Mesodermal cell (in vitro differentiated cells): ENCODE data around the gene RASSF5.

Source experiments
- H3K27ac ChIP-seq: 2 replicates; pipeline ENCODE4 v1.7.0; 2013; ENCODE audit warnings: mild to moderate bottlenecking, low read depth, low read length, moderate library complexity; ENCODE audit not compliant: severe bottlenecking
- H3K36me3 ChIP-seq: 2 replicates; pipeline ENCODE4 v1.7.1; 2013; ENCODE audit warnings: mild to moderate bottlenecking, low read length, moderate library complexity; ENCODE audit not compliant: control insufficient read depth, insufficient read depth
- H3K4me1 ChIP-seq: one replicate; pipeline ENCODE4 v1.7.1; 2013; ENCODE audit warnings: mild to moderate bottlenecking, low read length; ENCODE audit not compliant: insufficient read depth, control insufficient read depth, poor library complexity, severe bottlenecking
- H3K4me3 ChIP-seq: 2 replicates; pipeline ENCODE4 v1.7.0; 2013; ENCODE audit warnings: low read length, control low read depth, mild to moderate bottlenecking; ENCODE audit not compliant: insufficient read depth, poor library complexity, severe bottlenecking; ENCODE audit errors: extremely low read depth
- H3K9me3 ChIP-seq: 2 replicates; pipeline ENCODE4 v1.7.1; 2013; ENCODE audit warnings: mild to moderate bottlenecking, low read length, moderate library complexity; ENCODE audit not compliant: control insufficient read depth
- WGBS, 2 experiments: methylation state at CpG; one replicate each; pipeline ENCODE4 v1.1.5; 2013; ENCODE audit warnings: missing lambda C conversion rate in 2 of 2; ENCODE audit not compliant: insufficient coverage in 2 of 2; 5-methylcytosine and 5-hydroxymethylcytosine counted together

RASSF5 gene

DNA sequence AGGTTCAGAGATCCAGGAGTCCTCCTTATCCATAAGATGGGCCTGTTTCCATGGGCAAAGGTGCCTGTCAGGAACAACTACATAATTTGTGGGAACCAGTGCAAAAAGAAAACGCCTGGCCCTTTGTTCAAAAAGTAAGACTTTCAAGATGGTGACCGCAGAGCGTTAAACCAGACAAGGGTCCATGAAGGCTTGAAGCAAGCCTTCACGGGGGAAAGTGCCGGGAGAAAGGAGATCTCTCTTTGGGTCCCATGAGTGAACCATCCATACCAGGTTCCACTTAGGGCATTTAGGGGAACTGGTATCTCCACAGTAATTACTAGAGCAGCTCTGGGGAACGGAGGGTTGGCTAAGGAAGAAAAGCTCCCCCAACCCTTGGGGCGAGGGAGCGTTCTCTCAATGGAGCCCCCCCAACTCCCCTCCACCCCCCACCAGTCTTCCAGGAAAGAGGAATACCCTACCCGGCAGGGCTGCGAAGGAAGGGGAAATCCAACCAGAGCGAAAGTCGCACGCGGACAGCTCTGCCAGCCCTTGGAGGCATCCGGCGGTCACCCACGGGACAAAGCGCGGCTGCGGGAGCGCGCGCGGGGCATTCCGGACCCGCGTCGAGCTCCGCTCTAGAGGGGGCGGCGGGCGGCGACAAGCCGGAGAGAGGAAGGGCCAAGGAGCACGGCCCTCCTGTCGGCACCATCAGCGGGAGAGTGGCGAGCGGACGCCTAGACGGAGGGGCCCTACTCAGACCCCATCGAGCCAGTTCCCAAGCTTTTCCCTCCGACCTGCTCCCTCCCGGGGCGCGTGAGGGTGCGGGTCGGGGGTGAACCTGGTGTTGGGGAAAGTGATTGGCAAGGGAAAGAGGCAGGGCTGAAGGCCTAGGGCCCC is 687 bp upstream of the RASSF5 start:
- Histone ChIP-seq H3K27ac (no peak overlapping the region), H3K36me3 (no peaks in the 10 kb centered on the region), H3K9me3 (no peaks in the 10 kb centered on the region), H3K4me3 (peak overlapping the region; percentile 38), H3K4me1 (peaks cover 25% of the 10 kb centered on the region)
- 17% methylated on average over 40 to 41 of the region's 48 CpGs for WGBS, 2 experiments

DNA sequence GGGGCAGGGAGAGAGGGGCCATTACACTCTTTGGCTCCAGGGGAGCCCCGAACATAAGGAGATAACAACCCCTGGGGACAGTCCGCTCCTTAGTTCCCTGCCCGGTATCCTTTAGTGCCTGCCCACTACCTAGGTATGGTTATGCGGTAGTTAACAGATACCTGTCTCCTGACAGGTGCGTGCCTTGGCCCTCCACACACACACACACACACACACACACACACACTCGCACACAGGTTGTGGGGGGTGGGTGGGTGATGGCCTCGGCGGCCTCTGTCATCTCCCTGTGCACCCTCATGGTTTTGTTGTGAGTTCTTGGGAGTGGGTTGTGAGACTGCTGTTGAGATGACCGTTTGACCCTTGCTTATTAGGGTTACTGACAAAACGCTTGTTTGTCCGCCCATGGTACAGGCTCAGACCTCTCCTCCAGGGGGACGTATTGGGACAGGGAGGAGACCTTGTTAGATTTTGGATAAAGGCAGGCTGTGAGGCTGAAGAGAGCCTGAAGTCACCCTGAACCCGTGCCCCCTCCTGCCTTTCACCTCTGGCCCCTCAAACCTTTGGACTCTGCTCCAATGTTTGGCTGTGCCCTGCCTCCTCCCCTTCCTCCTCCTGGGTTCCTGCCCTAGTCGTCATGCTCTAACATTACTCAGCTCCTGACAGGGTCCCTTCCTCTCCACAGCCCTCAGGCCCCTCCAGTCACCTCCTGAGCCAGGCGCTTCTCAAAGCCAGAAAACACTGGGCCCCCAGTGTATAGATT is 979 bp downstream of the RASSF5 start:
- WGBS, 2 experiments: 56 to 58% methylated on average over 6 to 9 of the region's 15 CpGs
- Histone ChIP-seq H3K4me3 (peak overlapping the region; percentile 38), H3K36me3 (no peaks in the 10 kb centered on the region), H3K27ac (no peak overlapping the region), H3K9me3 (no peaks in the 10 kb centered on the region), H3K4me1 (peaks cover 26% of the 10 kb centered on the region)

DNA sequence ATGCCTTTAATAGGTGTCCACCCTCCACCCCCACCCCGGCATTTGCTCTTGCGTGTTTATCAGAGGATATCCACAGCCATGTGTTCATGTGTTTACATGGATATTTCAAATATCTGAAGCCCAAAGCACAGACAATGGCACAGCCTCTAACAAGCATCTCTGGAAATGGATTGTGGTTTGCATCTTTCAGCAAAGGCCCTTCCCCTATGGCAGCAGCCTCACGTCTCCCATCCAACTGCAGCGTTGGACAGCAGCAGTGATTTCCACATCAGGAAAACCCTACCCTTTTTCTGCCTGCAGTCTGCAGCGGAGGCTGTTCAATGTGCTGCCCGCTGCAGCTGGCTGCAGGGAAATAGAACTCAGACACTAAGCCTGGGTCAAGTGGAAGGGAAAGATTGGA is 1.6 kb downstream of the RASSF5 start:
- H3K27ac ChIP-seq: no peak overlapping the region
- H3K9me3 ChIP-seq: no peaks in the 10 kb centered on the region
- no peaks in the 10 kb centered on the region for H3K36me3 ChIP-seq
- peaks cover 32% of the 10 kb centered on the region for H3K4me1 ChIP-seq
- WGBS, 2 experiments: 85 to 90% methylated on average over 2 to 4 of the region's 6 CpGs
- H3K4me3 ChIP-seq: no peak overlapping the region

DNA sequence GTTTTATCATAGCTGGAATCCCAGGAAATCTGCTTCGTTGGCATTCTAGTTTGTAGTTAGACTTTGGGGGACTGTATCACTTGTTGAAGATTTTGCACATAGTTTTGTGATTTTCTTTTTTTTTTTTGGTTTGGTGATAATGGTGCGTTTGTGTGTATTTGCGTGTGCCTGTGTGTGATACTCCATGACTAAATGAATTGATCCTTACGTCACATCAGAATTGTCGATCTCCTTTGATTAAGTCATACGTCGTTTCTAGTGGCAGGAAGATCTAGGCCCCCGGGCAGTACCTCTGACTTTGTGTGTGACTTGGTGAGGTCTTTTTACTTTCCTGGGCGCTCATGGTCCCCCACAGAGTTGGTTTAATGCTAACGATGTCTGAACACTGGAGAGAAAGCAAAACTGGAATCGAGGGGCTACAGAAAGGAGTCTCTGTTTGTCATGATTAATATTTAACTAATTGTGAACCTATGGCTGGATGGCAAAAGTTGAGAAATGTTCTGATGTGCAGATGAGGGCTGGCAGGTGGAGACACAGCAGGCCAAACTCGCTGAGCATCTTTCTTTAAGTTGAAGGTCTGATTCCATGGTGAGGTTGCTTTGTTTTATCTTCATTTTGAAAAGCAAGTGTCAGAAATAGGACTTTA is 2.4 kb downstream of the RASSF5 start:
- 74 to 83% methylated on average over 6 to 10 of the region's 12 CpGs for WGBS, 2 experiments
- H3K4me1 ChIP-seq: peaks cover 31% of the 10 kb centered on the region
- H3K27ac ChIP-seq: no peak overlapping the region
- no peaks in the 10 kb centered on the region for H3K36me3 ChIP-seq
- H3K4me3 ChIP-seq: no peak overlapping the region
- no peaks in the 10 kb centered on the region for H3K9me3 ChIP-seq

DNA sequence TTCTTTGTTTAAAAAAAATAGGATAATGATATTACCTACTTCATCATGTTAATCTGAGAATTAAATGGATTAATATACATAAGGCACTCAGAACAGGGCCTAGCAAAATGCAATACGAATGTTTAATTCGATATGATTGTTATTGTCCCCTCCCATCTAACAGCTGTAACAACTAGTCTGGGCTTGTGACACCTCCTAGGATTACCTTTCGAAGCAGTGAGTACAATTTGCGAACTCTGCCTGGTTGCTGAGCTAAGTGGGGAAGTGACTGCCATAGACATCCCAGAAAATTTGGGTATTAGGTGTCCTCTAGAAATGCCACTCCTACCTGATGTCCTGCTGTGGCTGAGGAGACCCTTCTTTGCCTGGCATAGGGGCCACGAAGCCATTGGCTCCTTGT is 3.0 kb downstream of the RASSF5 start:
- 95 to 100% methylated on average over 1 to 3 of the region's 5 CpGs for WGBS, 2 experiments
- no peaks in the 10 kb centered on the region for H3K36me3 ChIP-seq
- H3K9me3 ChIP-seq: no peaks in the 10 kb centered on the region
- no peak overlapping the region for H3K27ac ChIP-seq
- peaks cover 31% of the 10 kb centered on the region for H3K4me1 ChIP-seq
- no peak overlapping the region for H3K4me3 ChIP-seq

DNA sequence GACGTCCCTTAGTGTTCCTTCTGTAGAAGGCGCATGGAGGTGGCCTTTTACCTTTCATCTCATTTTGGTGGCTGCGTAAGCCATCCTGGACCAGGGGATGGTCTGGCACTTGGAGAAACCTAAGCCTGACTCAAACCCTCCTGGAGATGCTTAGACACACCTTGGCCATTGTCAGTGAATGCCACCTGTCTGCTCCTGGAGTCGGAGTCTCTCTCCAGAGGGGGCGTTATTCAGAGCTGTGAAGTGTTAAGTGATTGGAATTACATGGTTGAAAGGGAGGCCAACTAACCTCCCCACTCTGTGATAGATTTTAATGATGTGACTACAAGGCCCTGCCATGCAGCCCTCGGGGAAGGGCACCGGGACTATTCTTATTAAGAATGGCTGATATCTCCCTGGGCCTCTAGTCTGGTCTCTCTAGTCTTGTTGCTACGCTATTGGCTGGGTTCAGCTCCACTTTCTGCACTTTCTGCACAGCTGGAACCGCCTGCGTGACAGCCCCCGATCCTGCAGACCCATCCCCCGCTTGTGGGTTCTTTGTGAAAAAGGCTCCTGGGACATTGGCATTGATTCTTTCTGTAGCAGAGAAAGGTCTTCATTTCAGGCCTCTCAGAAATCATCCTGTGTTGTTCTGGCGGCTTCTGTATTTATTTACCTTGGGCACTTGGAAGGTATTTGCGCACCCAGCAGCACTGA is 4.2 kb downstream of the RASSF5 start:
- Histone ChIP-seq H3K4me3 (no peak overlapping the region), H3K27ac (no peak overlapping the region)

DNA sequence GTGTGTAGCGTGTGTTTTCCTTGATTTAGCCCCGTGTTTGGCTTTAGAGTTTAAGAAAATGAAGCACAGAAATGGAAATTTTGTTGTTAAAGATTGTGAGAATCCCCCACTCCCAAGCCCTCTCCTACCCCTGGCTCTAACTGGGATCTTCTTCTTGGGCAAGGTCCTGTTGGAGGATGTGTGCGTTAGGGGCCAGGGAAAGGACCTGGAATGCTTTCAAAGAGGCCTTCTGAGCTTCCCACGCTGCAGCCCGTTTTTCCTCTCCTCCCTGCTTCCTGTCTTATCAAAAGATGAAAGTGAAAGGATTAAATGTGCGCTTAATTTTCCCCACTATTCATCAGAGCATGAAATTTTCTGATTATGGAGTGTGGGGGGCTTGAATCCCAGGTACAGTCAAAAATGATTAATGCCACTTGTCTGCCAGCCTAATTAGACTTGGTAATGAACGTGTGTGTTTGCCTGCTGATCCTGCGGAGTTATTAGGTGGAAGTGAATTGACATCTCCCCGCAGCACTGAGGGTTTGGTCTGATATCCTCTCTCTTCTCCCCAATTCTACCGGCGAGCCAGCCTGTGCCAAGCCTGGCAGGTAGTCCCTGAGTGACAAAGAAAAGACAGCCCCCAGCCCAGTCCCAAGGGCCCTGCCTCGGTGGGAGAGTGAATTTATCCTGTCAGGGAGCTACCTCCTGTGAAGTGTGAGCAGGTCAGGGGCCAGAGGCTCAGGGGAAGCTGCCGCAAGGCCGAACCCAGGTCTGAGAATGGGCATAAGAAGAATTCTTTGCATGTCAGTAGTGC is 4.9 kb downstream of the RASSF5 start:
- 72 to 80% methylated on average over 4 of the region's 14 CpGs for WGBS, 2 experiments

More for the DNA sequence above, 4.2 kb downstream of the RASSF5 start:
- 73 to 79% methylated on average over 11 to 14 of the region's 14 CpGs for WGBS, 2 experiments
- H3K4me1 ChIP-seq: peaks cover 31% of the 10 kb centered on the region
- H3K9me3 ChIP-seq: no peaks in the 10 kb centered on the region
- no peaks in the 10 kb centered on the region for H3K36me3 ChIP-seq

DNA sequence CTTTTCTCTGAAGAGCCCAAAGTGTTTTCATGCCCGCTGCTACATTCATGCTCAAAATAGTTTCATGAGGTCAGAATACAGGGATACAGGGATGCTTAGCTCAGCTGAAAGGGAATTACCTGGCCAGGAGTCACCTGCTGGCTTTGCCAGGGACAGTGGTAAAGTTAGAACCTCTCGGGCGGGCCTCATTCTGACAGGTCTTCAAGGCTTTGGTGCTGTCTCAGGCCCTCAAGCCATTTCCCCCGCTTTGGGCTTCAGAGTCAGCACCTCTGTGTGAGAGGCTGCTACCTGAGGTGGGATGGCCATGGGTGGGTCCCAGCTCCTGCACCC is 5.5 kb downstream of the RASSF5 start:
- Histone ChIP-seq H3K9me3 (no peaks in the 10 kb centered on the region), H3K4me1 (peaks cover 30% of the 10 kb centered on the region), H3K27ac (no peak overlapping the region), H3K36me3 (no peaks in the 10 kb centered on the region), H3K4me3 (no peak overlapping the region)
- WGBS, 2 experiments: 91 to 94% methylated on average over 4 of the region's 4 CpGs

More for the DNA sequence above, 4.9 kb downstream of the RASSF5 start:
- no peaks in the 10 kb centered on the region for H3K36me3 ChIP-seq
- no peak overlapping the region for H3K4me3 ChIP-seq
- no peak overlapping the region for H3K27ac ChIP-seq
- no peaks in the 10 kb centered on the region for H3K9me3 ChIP-seq
- peaks cover 31% of the 10 kb centered on the region for H3K4me1 ChIP-seq

DNA sequence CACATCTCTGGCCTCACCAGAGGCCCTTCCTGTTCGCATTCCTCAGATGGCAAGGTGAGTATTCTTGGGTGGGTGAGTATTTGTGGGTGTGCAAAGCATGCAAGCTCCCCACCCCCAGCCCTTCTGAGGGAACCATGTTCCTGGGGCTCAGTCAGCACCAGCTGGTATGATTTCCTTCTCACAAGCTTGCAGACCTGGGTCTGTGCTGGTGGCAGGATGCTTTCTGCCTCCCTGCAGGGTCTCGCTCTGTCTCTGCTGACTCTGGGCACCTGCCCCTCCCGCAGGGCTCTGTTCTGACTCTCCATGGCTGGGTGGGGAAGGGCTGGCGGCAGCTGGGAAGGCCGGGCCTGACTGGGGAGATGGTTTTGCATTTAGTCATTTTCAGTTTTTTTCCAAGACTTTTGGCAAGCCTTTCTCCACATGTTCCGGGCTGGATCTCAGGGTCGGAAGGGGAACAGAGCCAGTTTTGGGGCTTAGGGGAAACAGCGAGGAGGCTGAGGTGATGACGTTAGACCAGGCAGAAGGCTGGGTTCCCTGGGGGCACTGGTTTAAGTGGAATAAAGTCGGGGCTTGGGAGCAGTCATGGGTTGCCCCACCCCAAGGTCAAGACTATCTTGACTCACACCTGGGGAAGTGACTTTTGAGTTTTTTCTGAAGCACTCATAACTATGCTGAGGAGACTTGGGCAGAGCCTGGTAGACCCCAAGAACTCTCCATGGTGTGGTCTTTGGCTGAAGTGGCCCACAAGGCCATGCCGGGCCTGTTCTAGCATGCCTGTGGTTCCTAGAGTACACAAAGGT is 6.2 kb downstream of the RASSF5 start:
- peaks cover 23% of the 10 kb centered on the region for H3K4me1 ChIP-seq
- no peaks in the 10 kb centered on the region for H3K9me3 ChIP-seq
- no peak overlapping the region for H3K4me3 ChIP-seq
- no peak overlapping the region for H3K27ac ChIP-seq
- H3K36me3 ChIP-seq: no peaks in the 10 kb centered on the region
- WGBS, 2 experiments: 87 to 94% methylated on average over 8 of the region's 11 CpGs
